GM19468 (cell line): ENCODE results near the gene PHB1.
"Not testable (repeated sequence)": the region's sequence is repeated elsewhere in the genome, so short reads cannot be mapped to it uniquely, and the experiment has no call there.

ENCODE experiments used
- ATAC-seq: cut with Tn5 transposase; IDR thresholded peaks from one replicate; pipeline ENCODE4 v1.9.1; 2021; ENCODE audit warnings: mild to moderate bottlenecking, moderate library complexity, moderate number of reproducible peaks; ENCODE audit not compliant: unreplicated experiment; ENCODE audit errors: extremely low read depth

The PHB1 gene

GRCh38 chr17:49407086-49407485 lies 7.6 kb downstream of the PHB1 start:
- no peak for ATAC-seq

DNA sequence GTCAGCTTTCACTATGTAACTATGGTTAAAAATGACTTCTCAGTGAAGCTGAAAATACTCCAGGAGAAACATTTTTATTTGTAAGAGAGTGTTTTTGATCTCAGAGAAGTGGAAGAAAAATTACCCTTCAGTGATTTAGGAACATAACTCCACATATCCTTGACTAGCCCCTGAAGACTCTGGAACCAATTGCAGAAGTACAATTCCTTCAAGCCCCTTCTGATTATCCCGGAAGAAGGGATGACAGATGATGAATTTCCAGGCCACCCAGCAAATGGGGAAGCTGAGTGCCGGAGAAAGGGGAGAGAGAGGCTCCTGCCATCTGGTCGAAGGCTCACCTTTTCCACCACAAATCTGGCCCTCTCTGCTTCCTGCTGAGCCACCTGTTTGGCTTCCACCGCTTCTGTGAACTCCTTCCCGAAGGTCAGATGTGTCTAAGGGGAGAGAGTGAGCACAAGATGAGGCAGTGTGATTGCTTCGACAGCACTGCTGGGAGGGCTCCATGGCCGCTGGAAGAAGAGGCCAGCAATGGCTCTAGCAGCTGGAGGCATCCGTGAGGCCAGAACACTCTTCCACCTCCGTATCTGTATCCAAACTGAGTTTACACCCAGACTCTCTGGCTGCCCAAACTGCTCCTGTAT lies 8.1 kb downstream of the PHB1 start:
- ATAC-seq = no peak

GRCh38 chr17:49404906-49405305 lies 9.8 kb downstream of the PHB1 start:
- no peak for ATAC-seq

DNA sequence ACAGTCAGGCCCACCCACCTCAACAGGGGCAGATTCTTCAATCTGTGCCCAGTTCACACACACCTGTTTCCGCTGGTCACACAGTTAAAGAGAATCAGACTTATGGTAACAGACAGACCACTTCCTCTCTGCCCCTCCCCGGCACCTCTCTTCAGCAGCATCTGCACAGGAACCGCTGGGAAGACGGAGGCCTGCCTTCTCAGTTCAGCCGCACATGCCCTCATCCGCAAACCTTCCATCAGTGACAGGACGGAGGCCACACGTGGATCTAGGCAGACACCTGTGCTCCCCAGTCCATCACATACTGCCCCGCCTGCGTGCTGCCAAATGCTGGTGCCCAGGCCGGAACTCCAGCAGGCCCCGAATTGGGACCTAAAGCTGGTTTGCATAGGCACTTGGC lies 10.3 kb downstream of the PHB1 start:
- ATAC-seq = no peak

GRCh38 chr17:49403514-49404289 lies 11.0 kb downstream of the PHB1 start:
- no peak for ATAC-seq

- ATAC-seq = no peak
These were observed 12.0 kb downstream of the PHB1 start for GRCh38 chr17:49402706-49403105.

- no peak for ATAC-seq
These were observed 12.6 kb downstream of the PHB1 start for GRCh38 chr17:49401971-49402611.

- ATAC-seq = no peak
These were observed 14.7 kb downstream of the PHB1 start for GRCh38 chr17:49399995-49400394.

GRCh38 chr17:49397586-49397985 lies 17.1 kb downstream of the PHB1 start:
- no peak for ATAC-seq

GRCh38 chr17:49393491-49394255 lies 21.0 kb downstream of the PHB1 start:
- no peak for ATAC-seq

DNA sequence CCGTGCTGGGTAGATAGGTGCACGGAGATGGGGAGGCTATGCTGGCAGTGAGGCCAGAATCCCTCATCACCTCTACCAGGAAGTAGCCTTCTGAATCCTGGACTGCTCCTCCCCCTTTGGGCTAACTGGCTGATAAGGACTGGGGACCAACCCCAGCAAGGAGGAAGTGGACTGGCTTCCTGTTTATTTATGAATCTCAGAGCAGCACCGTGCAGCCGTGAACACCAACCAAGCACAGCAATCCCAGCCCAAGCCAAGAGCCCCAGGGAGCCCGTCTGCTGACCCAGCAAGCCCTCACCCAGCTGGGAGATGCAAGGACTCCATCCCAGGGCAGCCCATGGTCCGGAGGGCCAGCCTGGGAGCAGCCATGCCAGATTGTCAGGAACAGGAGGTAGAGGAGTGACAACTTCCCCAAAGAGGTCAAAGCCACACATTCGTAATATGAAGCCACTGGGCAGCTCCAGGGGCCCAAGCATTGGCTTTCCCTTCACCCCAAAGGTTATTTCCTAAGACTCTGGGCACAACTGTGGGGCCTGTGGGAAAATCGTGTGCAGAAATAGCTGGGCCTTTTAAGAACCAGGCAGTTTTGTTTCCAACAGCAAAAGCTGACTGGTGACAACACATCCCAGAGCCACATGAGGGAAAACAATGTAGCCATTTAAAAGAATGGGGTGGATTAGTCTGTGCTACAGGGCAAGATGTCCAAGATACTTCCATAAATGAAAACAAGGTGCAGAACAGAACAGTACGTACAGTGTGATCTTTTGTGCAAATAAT lies 23.9 kb downstream of the PHB1 start:
- no peak for ATAC-seq

DNA sequence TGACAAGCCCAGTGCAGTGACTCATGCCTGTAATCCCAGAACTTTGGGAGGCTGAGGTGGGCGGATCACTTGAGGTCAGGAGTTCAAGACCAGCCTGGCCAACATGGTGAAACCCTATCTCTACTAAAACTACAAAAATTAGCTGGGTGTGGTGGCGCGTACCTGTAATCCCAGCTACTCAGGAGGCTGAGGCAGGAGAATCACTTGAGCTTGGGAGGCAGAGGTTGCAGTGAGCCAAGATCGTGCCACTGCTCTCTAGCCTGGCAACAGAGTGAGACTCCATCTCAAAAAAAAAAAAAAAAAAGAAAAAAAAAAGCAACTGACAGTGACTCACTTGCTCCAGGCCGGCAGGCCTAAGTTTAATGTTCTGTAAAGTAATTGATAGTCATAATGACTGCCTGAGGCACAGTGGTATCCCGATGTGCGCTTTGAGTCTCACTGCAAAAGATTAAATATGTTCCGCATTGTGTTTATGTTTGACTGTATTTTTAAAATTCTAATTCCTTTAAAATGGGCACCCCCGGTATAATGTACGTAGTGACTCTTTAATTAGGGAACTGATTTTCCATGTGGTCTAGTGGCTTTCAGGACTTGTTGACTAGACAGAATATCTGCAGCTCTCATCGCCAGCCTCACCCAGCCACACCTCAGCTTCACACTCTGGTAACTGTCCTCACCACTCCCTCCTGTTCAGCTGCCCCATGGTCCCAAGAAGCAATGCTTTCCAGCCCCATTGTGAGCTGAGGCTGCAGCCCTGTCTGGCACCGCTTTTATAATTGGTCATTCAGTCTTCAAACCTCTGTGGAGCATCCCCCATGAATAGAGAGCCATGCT lies 25.0 kb downstream of the PHB1 start:
- not testable (repeated sequence) for ATAC-seq

DNA sequence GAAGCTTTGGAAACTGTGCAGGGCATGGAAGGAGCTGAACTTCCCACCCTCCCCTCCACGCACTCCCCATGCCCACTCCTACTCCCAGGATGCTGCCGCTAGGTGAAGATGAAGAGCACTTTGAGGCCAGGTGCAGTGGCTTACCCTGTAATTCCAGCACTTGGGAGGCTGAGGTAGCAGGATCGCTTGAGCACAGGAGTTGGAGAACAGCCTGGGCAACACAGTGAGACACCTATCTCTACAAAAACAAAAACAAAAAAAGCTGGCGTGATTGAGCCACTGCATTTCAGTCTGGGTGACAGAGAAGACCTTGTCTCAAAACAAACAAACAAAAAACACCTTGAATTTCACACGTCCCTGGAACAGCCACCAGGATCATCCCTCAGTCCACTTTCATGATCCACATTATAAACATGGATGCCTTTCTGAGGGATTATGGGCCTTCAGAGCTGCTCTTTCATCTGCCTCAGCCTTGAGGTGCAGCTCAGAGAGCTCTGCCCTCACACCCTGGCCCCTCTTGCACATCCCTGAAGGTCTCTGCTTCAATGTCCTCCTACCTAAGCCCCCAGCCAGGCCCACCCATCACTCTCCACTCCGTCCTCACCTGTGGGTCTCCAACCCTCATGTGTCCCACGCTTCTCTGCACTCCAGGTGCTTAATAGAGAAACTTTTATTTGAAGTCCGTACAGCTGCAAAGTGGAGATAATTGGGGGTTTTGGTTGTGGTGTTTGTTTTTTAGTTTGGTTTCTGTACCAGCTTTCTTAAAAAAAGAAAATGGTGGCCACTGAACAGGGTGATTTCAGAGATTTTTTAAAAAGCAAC lies 25.8 kb downstream of the PHB1 start:
- ATAC-seq = no peak

DNA sequence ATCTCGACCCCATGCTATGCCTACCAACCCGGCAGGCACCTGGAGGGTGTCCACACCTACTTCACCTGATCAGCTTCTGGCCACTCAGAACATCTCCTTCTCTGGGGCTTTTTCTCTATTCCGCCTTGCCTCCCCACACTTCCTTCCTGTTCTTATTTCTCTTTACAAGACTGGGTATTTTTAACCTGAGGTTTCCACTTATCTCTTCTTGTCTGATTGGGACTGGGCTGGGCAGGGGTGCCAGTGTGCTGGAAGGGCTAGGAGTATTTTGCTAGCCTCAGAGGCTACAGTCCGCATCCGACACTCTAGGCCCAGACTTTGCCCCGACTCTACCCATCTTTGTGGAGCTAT lies 26.4 kb downstream of the PHB1 start:
- no peak for ATAC-seq

- no peak for ATAC-seq
These were observed 27.0 kb downstream of the PHB1 start for GRCh38 chr17:49387498-49388289.

- ATAC-seq = no peak
These were observed 28.3 kb downstream of the PHB1 start for GRCh38 chr17:49386373-49386772.

DNA sequence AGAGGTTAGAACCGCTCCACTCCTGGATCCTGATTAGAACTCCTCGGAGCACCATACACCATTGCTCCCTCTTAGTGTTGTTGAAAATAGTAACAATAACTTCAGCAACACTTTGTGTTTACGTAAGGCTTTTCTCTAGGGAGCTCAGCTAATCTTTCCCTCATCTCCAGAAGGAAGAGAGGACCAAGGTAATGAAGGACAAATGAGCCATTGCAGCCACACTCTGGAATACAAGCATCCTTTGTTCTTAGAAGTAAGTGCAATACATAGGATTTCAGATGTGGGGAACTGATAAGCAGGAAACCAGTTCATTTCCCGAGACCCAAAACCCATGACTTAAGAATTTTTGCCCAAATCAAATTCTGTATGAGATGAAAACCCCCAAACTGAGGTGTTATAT lies 29.7 kb downstream of the PHB1 start:
- no peak for ATAC-seq

DNA sequence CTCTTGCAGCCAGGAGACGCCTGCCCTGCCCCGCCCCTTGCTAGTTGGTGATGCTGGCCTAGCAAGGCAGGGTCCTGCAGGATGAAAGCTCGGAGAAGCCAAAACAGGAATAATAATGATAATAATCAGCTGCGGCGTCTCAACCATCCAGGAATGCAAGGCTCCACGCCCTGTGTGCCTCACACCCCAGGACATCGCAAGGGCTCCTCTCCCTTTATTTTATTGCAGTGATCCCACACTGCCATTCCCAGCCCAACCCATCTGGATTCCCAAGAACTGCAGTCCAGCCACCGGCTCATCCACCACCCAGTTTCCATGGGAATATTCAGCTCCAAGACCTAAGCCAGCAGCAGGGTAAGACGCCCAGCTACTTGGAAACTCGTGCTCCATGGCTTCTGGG lies 31.6 kb downstream of the PHB1 start:
- ATAC-seq = no peak
